ENCODE results near the gene UBAP2.

UBAP2 gene

DNA sequence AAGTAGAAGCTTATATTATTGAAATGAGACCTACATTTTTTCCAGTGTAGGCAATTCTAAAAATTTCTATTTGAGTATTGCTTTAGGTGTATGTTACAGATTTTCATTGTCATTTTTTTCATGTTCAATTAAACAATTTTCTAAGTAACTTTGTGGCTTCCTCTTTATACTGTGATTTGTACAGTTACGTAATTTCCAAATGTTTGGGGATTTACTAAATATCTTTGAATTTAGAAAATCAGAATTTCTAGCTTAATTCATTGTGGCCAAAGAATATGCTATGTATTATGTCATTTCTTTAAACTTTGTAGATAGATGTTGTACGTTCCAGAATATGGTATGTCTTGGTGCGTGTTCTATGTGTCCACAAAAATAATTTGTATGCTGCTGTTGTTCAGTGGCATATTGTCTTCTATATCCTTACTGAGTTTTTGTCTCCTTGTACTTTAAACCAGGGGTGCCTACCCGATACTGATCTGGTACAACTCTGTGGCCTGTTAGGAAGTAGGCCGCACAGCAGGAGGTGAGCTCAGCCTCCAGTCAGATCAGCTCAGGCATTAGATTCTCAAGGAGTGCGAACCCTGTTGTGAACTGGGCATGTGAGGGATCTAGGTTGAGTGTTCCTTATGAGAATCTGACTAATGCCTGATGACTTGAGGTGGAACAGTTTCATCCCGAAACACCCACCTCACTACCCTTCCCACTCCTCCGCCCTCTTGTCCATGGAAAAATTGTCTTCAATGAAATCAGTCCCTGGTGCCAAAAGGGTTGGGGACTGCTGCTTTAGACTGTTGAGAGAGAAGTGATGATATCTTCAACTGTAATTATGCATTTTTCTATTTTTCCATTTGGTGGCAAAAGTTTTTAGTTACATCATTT lies 168.2 kb downstream of the UBAP2 start:
- in situ Hi-C loops (cut with MboI; ENCODE audit: low sequenced_read_pairs) = no loop called here

DNA sequence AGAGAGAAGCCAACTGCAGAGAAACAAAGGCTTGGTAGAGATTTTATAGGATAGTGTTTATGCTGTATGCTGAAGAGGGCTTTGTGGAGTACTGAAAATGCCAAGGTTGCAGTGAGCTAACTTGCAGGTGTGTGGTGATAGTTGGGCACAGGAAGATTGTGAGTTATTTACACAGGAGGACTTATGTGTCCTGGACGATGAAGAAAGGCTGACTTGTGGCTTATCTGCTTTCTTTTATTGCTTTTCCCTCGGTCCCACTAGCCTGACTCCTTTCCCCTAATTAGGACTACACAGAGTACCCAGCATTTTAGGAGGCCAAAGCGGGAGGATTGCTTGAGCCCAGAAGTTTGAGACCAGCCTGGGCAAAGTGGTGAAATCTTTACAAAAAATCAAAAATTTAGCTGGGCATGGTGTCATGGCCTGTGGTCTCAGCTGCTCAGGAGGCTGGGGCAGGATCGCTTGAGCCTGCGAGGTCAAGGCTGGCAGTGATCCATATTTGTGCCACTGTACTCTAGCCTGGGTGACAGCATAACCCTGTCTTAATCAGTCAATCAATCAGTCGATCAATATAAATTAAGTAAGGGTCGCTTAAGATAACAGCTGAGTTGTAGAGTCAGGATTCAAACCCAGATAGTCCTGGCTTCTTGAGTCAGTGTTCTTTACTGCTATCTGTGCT lies 169.9 kb downstream of the UBAP2 start:
- in situ Hi-C loops (cut with MboI; ENCODE audit: low sequenced_read_pairs) = no loop called here

DNA sequence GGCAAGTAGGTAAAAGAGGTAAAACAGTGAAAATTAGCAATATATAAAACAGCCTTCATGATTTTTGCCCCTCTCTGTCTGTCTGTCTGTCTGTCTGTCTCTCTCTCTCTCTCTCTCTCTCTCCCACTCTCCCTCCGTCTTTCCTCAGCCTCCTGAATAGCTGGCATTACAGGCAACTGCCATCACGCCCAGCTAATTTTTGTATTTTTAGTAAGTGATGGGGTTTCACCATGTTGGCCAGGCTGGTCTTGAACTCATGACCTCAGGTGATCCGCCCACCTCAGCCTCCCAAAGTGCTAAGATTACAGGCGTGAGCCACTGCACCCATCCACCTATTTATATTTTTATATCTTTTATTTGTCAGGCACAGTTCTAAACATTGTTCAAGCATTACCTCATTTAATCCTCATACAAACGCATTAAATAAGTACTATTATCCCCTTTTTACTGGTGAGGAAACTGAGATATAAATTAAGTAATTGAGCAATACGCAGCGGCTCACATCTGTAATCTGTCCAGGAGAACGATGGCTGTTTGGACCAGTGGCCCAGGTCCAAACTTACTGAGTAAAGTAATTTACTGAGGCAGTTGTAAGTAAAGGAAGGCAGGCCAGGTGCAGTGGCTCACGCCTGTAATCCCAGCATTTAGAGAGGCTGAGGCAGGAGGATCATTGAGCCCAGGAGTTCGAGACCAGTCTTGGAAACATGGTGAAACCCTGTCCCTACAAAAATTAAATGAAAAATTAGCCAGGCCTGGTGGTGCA lies 170.8 kb downstream of the UBAP2 start:
- in situ Hi-C loops (cut with MboI; ENCODE audit: low sequenced_read_pairs) = no loop called here
